Measurements from ENCODE around the gene ADGRE3.

- TF ChIP-seq CTCF (conservative IDR thresholded peaks at IDR 0.05; ENCODE audit: low read depth, low read length) = no peak
- no peak for TF ChIP-seq CHD1 (IDR thresholded peaks at IDR 0.05; ENCODE audit: low read depth, low read length)
- TF ChIP-seq MXI1 (IDR thresholded peaks at IDR 0.05; ENCODE audit: borderline replicate concordance, low read depth, low read length) = no peak
These were observed 29.2 kb upstream of the ADGRE3 start for GRCh38 chr19:14703833-14704232.
